ENCODE measurements around the gene ABCG2.

ABCG2 gene

GRCh38 chr4:88043586-88044340 lies 114.7 kb downstream of the ABCG2 start:
- no peak for TF ChIP-seq TAF1 (IDR thresholded peaks at IDR 0.05; ENCODE audit: borderline replicate concordance, insufficient read depth, low read length)
- TF ChIP-seq SIN3A (IDR thresholded peaks at IDR 0.05; ENCODE audit: borderline replicate concordance, insufficient read depth, low read length), result no peak
- no peak for TF ChIP-seq FOXP2 (optimal IDR thresholded peaks at IDR 0.05; ENCODE audit: borderline replicate concordance, extremely low read depth, extremely low read length, insufficient read depth)
- TF ChIP-seq REST (IDR thresholded peaks at IDR 0.05; ENCODE audit: insufficient read depth in 1 of 2, low read depth in 2 of 2, low read length in 2 of 2), result no peak
- TF ChIP-seq POLR2AphosphoS5 (IDR thresholded peaks at IDR 0.05; ENCODE audit: low read depth, low read length), result no peak

- TF ChIP-seq REST (IDR thresholded peaks at IDR 0.05; ENCODE audit: insufficient read depth in 1 of 2, low read depth in 2 of 2, low read length in 2 of 2) (no peak), TAF1 (IDR thresholded peaks at IDR 0.05; ENCODE audit: borderline replicate concordance, insufficient read depth, low read length) (no peak), SIN3A (IDR thresholded peaks at IDR 0.05; ENCODE audit: borderline replicate concordance, insufficient read depth, low read length) (no peak), FOXP2 (optimal IDR thresholded peaks at IDR 0.05; ENCODE audit: borderline replicate concordance, extremely low read depth, extremely low read length, insufficient read depth) (no peak), POLR2AphosphoS5 (IDR thresholded peaks at IDR 0.05; ENCODE audit: low read depth, low read length) (no peak)
Observed at GRCh38 chr4:88043001-88043400, 115.4 kb downstream of the ABCG2 start.

GRCh38 chr4:88041626-88042025 lies 116.8 kb downstream of the ABCG2 start:
- TF ChIP-seq SIN3A (IDR thresholded peaks at IDR 0.05; ENCODE audit: borderline replicate concordance, insufficient read depth, low read length) (no peak), FOXP2 (optimal IDR thresholded peaks at IDR 0.05; ENCODE audit: borderline replicate concordance, extremely low read depth, extremely low read length, insufficient read depth) (no peak), TAF1 (IDR thresholded peaks at IDR 0.05; ENCODE audit: borderline replicate concordance, insufficient read depth, low read length) (no peak), POLR2AphosphoS5 (IDR thresholded peaks at IDR 0.05; ENCODE audit: low read depth, low read length) (no peak), REST (IDR thresholded peaks at IDR 0.05; ENCODE audit: insufficient read depth in 1 of 2, low read depth in 2 of 2, low read length in 2 of 2) (no peak)

GRCh38 chr4:88040707-88041106 lies 117.7 kb downstream of the ABCG2 start:
- TF ChIP-seq REST (IDR thresholded peaks at IDR 0.05; ENCODE audit: insufficient read depth in 1 of 2, low read depth in 2 of 2, low read length in 2 of 2) (no peak), FOXP2 (optimal IDR thresholded peaks at IDR 0.05; ENCODE audit: borderline replicate concordance, extremely low read depth, extremely low read length, insufficient read depth) (no peak), SIN3A (IDR thresholded peaks at IDR 0.05; ENCODE audit: borderline replicate concordance, insufficient read depth, low read length) (no peak), POLR2AphosphoS5 (IDR thresholded peaks at IDR 0.05; ENCODE audit: low read depth, low read length) (no peak), TAF1 (IDR thresholded peaks at IDR 0.05; ENCODE audit: borderline replicate concordance, insufficient read depth, low read length) (no peak)

All from PFSK-1 (cell line).